NCI-H1092 treated with DMSO at 0.1 percent for 48 hours (cell line): ENCODE measurements around the gene LDLRAD4.

Experiments used
- DNase-seq: peaks from one replicate; lab custom pipeline; 2025; lab: John Stamatoyannopoulos, UW

Gene LDLRAD4

DNA sequence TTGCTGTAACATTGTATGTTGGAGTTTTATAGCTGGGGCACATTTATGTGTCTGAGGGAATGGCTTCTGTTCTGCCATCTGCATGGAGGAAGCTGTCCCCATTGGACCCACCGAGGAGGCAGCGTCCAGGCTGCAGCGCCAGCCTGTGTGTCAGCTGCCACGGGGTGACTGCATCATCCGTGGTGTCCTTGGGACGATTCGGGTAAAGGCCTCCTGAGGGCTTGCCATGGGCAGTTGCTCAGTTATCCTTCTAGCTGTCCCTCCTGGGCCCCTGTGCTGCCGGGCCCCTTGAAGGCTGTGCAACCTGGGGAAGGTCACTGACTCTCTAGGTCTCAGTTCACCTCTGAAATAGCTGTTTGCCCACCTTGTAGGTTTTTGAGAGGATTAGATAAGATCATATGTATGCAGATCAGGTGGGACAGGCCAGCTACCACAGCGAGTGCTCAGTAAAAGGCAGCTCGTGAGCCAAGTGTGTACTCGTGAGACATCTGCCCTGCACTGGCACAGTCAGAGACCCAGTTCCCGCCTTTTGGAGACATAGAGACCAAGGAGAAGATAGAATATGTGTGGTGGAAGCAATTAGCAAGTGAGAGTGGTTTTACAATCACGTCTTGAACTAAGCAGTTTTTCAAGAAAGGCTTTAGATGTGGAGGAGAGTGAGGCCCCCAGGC is 10.6 kb downstream of the LDLRAD4 start:
- no peak for DNase-seq

DNA sequence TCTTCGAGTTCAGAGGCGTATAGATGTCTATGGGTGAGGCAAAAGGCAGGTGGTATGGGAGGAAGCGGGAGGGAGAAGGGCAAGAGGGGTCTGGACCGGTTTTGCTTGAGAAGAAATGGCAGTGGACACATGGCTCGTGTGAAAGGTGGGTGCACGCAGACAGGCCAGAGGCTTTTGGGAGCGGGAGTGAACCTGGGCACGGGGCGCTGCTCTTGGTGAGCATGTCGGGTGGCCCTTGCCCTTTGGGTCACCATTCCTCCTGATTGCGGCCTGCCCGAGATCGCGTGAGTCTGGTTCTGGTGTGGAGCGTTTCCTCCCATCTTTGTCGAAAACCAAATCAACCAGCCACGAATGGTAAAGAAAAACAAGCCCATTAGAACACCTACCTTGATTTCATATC is 12.6 kb downstream of the LDLRAD4 start:
- no peak for DNase-seq

DNA sequence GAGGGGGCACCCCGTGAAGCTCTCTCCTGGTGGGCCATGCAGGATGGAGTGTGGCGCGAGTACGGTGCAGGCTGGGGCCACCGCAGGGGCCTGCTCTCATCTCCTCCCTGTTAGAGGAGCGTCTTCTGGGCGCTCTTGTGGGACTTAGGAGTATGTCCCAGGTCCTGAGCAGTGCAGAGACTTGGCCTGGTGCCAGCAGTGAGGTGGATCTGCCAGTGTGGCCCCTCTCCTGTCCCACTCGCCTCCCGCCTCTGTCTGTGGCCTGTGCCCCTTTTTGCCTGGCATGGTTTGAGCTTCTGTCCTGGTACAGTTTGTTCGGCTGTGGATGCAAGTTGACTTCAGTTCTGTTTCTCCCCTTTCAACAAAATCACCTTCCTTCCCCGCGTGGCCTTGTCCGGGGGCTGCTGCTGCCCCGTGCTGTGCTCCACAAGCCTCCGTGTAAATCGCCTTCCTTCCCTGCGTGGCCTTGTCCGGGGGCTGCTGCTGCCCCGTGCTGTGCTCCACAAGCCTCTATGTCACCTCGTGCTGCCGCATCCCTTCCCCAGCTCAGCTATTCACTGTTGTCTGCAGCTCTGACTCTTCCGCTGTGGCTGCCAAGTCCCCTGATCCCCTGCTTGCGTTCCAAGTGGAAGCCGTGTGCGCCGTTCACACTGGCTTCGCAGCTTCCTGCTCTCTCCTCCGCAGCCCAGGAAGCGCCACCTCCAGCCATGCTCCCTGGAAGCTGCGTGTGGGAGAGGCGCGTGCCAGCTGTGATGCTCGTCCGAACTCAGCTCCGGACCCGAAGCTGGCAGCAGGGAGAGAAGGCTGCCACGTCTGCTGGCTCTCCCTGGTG is 13.7 kb downstream of the LDLRAD4 start:
- no peak for DNase-seq

DNA sequence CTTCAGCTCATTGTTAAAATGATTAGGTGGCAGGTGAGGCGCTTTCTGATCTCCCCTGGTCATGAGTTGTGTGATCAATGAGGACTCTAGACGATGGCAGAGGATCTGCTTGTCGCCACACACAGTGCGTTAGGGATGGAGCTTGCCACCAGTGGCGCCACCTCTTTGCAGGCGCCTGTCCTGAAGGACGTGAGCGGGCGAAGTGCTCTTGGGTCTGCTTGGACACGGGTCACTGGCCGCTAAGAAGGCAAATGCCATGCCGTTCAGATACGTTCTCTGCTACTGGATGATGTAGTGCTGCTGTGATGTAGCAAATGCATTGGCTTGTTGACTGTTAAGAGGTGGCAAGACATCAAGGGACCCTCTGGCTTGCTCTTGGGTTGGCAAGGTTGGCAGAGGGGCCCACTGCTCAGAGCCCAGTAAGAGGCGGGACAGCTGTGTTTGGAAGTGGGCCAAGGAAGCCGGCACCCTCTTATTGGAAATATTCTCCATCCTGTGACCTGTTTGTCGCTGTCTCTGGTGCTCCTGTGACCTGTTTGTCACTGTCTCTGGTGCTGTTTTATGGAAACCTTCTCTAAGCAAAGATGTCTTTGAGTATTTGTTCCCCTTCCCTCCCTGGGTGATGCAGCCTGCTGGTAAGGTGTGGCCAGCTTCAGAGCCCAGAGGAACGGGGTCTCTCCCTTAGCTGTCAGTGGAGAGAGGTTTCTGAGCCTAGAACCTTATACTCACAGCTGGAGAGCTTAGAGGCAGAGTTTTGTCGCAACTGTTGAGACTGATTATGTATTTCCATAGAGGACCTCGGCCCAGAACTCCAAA is 14.6 kb downstream of the LDLRAD4 start:
- DNase-seq, result no peak

DNA sequence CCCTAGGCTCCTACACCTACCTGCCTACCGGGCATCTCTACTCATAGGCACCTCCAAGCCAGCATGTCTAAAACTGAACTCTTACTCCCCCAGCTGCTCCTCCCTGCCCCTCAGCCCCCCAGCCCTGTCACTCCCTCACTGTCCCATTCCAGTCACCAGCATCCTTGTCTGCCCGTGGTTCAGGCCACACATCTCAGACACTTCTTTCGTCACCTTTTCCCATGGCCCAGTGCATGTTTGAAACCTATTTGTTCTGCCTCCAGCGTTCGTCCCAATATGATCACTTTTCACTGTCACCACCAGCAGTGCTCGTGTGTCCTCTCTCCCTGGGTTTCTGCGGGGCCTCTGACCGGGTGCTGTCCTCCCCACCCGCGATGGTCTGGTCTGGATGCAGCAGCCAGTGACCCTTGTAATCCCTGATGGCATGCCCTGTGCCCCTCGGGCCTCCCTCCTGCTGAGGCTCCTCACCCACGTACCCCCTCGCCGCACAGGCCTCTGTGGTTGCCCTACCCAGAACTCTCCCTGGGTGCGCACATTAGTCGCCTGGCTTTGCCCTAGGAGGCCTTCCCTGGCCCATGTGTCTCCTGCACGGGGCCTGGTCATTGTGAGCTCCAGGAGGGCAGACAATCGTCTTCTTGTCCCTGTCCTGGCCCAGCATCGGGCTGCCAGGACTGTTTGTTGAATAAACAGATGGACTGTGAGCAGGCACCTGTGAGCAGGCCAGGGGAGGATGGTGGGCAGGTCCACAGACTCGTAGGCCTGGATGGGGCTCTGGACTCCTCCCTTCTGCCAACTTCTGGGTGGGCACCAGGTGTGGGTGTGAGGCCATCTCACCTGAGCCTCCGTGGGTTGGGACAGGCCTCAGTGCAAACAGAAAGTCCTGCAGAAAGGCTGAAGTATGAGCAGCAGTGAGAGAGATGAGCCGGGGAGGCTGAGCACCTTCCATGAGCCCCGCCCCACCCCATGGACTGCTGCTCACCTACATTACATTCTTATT is 15.5 kb downstream of the LDLRAD4 start:
- no peak for DNase-seq

DNA sequence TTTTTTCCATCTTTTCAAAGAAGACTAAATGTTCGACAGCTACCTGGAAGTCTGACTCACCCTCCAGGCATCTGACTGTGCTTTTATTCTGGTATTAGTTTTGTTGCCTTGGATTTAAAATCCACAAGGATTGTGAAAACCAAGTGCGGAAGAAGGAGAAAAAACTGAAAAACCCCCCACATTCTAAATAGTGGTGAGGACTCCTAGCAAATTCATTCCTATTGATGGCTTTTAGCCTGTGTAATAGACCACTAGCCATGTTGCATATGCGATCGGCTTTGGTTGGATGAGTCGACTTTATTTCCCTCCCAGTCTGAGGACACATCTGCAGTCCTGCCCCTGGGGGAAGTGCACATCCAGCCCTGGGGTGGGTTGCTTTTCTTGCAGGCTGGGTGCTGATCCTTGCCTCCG is 16.9 kb downstream of the LDLRAD4 start:
- no peak for DNase-seq

DNA sequence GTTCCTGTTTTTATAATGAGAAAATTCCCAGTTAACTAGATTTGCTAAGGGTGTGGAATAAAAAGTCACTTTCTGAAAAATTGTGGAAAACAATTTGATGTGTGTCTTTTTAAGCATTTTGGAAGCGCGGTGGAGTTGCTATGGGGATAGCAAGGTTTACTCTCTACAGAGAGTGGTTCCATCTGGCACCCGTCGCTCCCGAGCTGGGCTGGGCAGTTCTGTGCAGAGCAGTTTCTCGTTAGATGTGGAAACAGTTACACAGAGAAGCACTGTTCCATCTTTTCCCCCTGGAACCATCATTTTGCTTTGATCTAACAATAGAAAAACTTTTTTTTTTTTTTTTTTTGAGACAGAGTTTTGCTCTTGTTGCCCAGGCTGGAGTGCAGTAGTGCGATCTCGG is 17.4 kb downstream of the LDLRAD4 start:
- peak; percentile 1 for DNase-seq

DNA sequence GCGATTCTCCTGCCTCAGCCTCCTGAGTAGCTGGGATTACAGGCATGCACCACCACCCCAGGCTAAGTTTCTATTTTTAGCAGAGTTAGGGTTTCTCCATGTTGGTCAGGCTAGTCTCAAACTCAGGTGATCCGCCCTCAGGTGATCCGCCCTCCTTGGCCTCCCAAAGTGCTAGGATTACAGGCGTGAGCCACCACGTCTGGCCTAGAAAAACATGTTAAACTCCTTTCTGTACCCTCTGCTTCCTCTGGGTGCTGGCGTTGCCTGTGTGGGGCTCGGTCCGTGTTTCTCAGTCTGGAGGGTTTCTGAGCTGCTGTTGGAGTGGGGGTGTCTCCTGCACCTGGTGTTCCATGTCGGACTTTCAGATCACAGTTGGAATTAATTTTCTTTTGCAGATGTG is 17.9 kb downstream of the LDLRAD4 start:
- no peak for DNase-seq

DNA sequence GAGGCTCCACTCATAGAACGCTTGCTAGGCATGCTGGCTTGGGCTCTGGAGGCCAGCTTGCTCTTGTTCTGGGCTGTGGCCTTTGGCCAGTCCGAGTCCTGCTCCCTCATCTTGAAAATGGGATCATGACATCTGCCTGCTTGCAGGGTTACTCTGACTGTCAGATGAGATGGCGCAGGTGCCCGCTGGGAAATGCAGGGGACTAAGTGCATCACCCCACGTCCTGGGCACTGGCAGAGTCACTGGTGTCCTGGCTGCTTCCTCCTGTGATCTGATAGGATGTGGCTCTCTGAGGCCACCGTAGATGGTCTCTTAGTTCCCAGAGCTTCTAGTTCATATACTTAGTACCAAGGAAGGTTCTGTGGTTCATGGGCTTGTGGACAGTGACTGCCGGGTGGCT is 18.5 kb downstream of the LDLRAD4 start:
- no peak for DNase-seq

DNA sequence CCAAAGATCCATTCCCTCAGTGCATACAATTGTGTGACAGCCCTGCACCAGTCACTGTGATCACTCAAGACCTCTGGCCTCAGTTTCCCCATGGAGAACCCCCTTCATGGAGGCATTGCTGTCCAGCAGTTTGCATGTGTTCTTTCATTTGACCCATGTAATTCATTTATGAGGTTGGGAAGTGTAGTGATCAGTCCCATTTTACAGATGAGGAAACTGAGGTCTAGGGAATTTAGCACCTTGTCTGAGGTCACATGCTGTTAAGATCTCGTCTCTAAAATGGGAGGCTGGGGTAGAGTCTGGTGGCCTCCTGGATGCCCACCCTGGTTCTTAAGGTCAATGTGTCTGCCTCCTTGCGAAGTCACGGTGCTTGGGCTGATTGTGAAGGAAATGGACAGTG is 19.1 kb downstream of the LDLRAD4 start:
- no peak for DNase-seq

DNA sequence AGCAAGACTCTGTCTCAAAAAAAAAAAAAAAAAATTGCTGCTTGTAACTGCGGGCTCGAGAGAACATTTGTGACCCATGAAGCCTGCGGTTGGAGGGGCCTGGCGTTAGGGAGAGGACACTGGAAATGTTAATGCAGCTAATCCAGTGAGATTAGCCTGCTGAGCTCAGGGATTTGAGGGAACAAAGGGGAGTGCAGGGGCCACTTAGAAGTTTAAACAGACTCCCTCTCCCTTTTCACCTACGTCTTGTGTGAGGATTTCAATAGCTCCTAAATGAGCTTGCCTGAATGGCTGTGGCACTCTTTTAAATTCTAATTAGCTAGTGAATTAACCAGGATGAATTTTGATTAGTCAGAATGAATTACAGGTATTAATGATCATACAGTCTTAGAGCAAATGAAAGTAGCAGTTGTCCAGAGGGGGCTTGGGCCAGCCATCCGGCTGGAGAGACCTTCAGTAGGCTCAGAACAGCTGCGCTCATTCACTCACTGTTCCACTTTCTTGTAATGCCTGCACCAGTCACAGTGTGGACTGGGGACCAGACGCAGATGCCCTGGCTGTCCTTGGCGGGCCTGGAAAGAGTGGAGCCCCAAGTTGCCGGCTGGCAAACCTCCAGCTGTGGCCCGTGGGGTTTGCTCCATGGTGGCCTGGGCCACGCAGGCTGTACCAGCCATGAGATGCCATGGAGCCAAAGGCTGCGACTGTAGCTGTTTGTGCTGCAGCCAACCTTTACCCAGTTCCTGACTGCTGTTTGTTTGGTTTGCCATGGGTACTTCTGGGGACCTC is 20.8 kb downstream of the LDLRAD4 start:
- no peak for DNase-seq

DNA sequence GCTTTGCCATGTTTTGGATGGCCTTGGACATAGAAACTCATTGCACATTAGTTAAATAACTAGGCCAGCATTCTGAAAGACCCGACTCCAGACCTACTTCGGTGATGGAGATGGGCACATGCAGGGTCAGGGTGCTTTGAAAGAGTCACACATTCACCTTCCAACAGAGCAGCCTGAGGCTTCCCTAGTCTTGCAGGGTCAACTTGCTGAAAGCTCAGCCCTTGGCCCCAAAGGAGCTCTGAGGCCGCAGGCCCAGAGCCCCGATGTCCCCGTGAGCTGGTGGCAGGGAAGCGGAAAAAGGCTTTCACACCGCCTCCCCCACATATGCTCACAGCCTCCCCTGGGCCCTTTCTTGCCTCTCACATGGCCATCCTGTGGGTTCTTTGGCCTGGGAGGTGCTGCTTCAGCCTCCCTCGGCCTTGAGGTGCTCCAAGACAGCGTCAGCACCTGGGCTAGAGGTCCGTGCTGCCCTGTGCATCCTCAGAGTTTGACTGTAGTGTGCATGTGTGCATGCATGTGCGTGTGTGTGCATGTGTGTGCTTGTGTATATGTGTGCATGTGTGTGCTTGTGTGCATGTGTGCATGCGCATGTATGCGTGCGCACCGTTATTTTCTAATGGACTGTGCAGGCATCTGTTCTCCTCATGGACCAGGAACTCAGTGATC is 21.6 kb downstream of the LDLRAD4 start:
- DNase-seq, result no peak

DNA sequence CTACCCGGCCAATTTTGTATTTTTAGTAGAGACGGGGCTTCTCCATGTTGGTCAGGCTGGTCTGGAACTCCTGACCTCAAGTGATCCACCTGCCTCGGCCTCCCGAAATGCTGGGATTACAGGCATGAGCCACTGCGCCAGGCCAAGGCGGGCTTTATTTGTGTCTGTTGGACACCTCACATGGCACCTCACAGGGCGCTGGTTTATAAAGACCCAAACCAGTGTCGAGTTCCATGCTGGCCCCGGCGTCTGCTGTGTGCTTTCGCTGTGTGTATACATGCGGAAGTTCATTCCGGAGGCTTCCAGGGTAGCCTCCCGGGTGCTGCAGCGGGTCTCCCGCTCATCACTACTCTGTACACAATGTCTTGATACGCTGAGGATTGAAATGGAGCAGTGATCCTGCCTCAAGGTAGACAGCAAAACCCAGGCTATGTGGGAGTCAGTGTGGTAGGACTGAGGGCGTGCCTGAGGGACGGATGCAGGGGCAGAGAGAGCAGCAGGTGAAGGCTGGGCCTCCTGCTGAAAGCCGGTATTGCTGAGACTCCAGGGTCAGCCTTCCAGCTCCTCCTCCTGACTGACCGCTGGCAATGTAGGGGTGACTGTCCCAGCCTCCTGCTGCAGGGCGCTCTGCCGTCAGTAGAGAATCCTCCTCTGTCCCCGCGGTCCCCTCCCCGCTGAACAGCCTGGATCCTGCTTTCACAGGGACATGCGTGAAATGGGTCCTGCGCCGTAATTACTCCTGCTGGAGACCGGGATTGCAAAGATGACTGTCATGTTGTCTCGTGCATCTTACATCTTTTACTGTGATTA is 22.7 kb downstream of the LDLRAD4 start:
- DNase-seq, result no peak

DNA sequence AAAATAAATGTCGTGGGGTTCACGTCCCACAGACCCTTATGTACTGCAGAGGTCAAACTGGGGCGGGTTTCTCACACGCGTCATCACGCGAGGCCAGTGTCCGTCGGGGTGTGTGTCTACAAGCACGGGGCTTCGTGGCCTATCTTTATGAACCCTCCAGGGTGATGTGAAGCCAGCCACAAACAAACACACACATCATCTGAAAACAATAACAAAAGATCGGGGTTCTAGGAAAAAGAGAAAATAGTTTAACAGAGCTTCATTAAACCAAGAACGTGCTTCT is 23.3 kb downstream of the LDLRAD4 start:
- DNase-seq, result no peak

DNA sequence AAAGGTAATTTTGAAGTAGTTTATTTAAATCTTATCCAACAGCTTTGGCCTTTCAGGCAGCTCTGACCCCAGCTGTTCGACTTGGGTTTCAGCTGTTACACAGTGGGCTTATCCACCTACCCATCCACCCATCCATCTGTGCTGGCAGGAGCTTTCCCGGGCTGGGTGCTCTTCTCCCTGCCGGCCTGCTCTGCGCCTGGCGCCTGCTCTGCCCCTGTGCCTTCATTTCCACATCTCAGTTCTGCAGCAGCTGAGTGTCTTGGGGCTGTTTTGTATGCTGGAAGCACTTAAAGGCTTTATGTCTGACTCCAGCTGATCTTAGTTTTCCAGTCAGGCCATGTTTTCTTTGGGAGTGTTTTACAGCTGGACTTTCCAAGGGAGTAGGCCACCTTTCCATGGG is 24.2 kb downstream of the LDLRAD4 start:
- DNase-seq, result no peak

DNA sequence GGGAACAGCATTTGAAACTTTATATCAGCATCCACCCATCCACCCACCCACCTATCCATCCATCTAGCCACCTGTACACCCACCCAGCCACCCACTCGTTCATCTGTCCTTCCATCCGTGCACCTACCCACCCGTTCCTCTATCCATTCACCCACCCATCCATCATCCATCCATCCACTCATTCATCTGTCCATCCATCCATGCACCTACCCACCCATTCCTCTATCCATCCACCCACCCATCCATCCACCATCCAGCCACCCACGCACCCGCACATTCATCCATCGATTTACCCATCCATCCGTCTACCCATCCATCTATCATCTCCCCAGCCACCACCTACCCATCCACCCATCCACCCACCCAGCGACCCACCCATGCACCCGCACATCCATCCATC is 24.8 kb downstream of the LDLRAD4 start:
- DNase-seq, result no peak

DNA sequence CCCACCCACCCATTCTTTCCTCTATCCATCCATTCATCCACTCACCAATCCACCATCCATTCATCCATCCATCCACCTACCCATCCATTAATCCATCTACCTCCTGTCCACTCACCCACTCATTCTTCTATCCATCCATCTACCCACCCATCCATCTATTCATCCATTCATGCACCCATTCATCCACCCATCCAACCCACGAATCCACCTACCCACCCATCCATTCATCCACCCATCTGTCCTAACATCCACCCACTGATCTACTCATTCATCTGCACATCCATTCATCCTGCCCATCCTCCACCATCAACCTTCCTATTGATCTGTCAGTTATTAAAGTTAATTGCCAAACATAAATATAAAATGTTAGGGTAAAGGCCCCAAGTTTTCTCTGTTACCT is 25.6 kb downstream of the LDLRAD4 start:
- no peak for DNase-seq

DNA sequence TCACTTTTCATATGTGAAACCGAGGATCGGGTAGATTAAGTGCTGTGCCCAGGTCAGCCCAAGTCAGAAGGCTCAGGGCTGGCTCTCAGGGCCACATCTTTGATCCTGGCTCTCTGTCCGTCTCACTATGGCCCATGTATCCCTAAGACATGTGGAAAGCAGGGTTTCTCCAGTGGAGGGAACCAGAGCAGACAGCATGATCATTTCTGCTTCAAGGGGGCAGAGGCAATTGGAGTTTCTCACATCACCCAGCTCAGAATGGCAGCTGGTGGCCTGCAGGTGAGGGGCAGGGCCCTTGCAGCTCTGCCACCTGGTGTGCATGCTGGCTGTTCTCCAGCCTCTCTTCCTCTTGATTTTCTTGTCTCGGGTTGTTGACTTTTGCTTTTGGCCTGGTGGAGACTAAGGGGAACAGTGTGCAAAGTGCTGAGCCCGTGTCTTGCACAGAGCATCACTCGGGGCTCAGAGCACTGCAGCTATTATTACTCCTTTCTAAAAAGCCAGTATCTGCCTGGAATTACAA is 27.0 kb downstream of the LDLRAD4 start:
- DNase-seq, result peak; percentile 1

DNA sequence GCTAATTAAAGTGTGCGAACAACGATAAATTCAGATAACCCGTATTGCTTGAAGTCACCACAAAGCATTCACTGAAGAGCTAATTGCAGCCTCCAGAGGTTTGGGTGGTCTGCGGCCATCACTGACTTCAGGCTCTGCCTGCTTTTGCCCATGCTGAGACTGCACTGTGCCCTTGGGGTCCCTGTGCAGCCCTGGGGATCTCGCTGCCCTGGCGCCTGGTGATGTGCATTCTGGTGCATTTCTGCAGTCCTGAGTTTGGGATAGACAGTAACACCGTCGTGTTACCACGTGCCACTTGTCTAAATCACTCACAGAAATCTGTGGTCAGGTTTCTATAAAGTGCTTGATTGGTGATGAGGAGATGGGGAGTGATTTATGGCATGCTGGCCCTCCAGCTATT is 27.6 kb downstream of the LDLRAD4 start:
- no peak for DNase-seq
